IMR-90 (cell line): ENCODE data around the gene RSU1. TPM values are rescaled to one million over a fixed set of nuclear protein-coding genes. Genes with fewer than 3 reads are reported as not detected.

ENCODE experiments used
- ATAC-seq: fragments of 200-7000 bp; cut with Tn5 transposase; 2 replicates; pipeline ENCODE4 v1.9.1; 2020; ENCODE audit warnings: low read depth, mild to moderate bottlenecking, moderate library complexity
- BruUV-seq: library from RNA; stranded (reverse); fragments of 400-500 nt; replicated peaks from 2 replicates; lab custom pipeline; 2021; lab: Mats Ljungman, UMichigan
- CTCF ChIA-PET: fragments of 300-600 bp; formaldehyde crosslinking; extraction: SDS; loops from one replicate; lab custom pipeline; 2021; ENCODE audit warnings: antibody characterized with exemption; lab: Yijun Ruan, JAX
- POLR2A ChIA-PET: fragments of 300-600 bp; sonication (Branson Sonifier 250); formaldehyde crosslinking; loops from one replicate; lab custom pipeline; 2022; ENCODE audit warnings: antibody characterized with exemption; ENCODE audit not compliant: unreplicated experiment; lab: Charles Lee
- DNase-seq: peaks from one replicate; pipeline ENCODE4 v3.0.0; 2013
- H2AFZ ChIP-seq: replicated peaks from 2 replicates; pipeline ENCODE3; 2013; ENCODE audit warnings: low read length, mild to moderate bottlenecking; ENCODE audit not compliant: poor library complexity
- H2AK5ac ChIP-seq: 2 replicates; pipeline ENCODE4 v1.6.1; 2013; ENCODE audit warnings: low read depth, low read length, inconsistent platforms
- H2AK9ac ChIP-seq: replicated peaks from 2 replicates; pipeline ENCODE3; 2013; ENCODE audit warnings: mild to moderate bottlenecking, low read depth, low read length, moderate library complexity; ENCODE audit not compliant: poor library complexity
- H2BK120ac ChIP-seq: 2 replicates; pipeline ENCODE4 v1.6.1; 2013; ENCODE audit warnings: low read depth, low read length, inconsistent platforms
- H2BK15ac ChIP-seq: 3 replicates; pipeline ENCODE4 v1.6.1; 2013; ENCODE audit warnings: low read depth, low read length, inconsistent platforms
- H2BK20ac ChIP-seq: 2 replicates; pipeline ENCODE4 v1.6.1; 2013; ENCODE audit warnings: low read depth, mild to moderate bottlenecking, inconsistent platforms, low read length, moderate library complexity
- H2BK5ac ChIP-seq: 2 replicates; pipeline ENCODE4 v1.6.1; 2013; ENCODE audit warnings: mild to moderate bottlenecking, low read depth, low read length, inconsistent platforms; ENCODE audit not compliant: poor library complexity, severe bottlenecking
- H3K14ac ChIP-seq: replicated peaks from 2 replicates; pipeline ENCODE4 v1.6.1; 2013; ENCODE audit warnings: low read depth, low read length, inconsistent platforms
- H3K18ac ChIP-seq: 2 replicates; pipeline ENCODE4 v1.6.1; 2013; ENCODE audit warnings: low read depth, low read length, control low read depth
- H3K23ac ChIP-seq: 2 replicates; pipeline ENCODE4 v1.6.1; 2013; ENCODE audit warnings: low read depth, low read length, inconsistent platforms
- H3K27ac ChIP-seq: 2 replicates; pipeline ENCODE4 v1.5.1; 2013; ENCODE audit warnings: mild to moderate bottlenecking, control low read depth, low read length; ENCODE audit not compliant: insufficient read depth
- H3K27me3 ChIP-seq: 2 replicates; pipeline ENCODE4 v1.6.1; 2013; ENCODE audit warnings: low read length; ENCODE audit not compliant: control insufficient read depth, insufficient read depth
- H3K36me3 ChIP-seq: 2 replicates; pipeline ENCODE4 v1.6.1; 2013; ENCODE audit warnings: low read length, mixed read lengths; ENCODE audit not compliant: control insufficient read depth, insufficient read depth
- H3K4ac ChIP-seq: 2 replicates; pipeline ENCODE4 v1.6.1; 2013; ENCODE audit warnings: low read depth, low read length, inconsistent platforms
- H3K4me1 ChIP-seq: 2 replicates; pipeline ENCODE4 v1.6.1; 2013; ENCODE audit warnings: low read length, mixed read lengths; ENCODE audit not compliant: control insufficient read depth, insufficient read depth
- H3K4me2 ChIP-seq: 2 replicates; pipeline ENCODE4 v1.6.1; 2013; ENCODE audit warnings: low read depth, mild to moderate bottlenecking, control low read depth, low read length, moderate library complexity
- H3K4me3 ChIP-seq: 2 replicates; pipeline ENCODE4 v1.5.1; 2013; ENCODE audit warnings: low read depth, mild to moderate bottlenecking, control low read depth, low read length, moderate library complexity; ENCODE audit not compliant: insufficient read depth
- H3K56ac ChIP-seq: 2 replicates; pipeline ENCODE4 v1.6.1; 2013; ENCODE audit warnings: low read length, inconsistent platforms; ENCODE audit not compliant: insufficient read depth; ENCODE audit errors: extremely low read depth
- H3K79me1 ChIP-seq, 2 experiments: 2 replicates each; pipeline ENCODE4 v1.6.1; 2013; ENCODE audit warnings: low read length in 2 of 2, inconsistent platforms in 1 of 2, low read depth in 1 of 2
- H3K9ac ChIP-seq: 2 replicates; pipeline ENCODE4 v1.6.1; 2013; ENCODE audit warnings: low read depth, low read length, control low read depth
- H3K9me1 ChIP-seq: 2 replicates; pipeline ENCODE4 v1.6.1; 2013; ENCODE audit warnings: low read length, inconsistent platforms; ENCODE audit not compliant: insufficient read depth
- H3K9me3 ChIP-seq: 2 replicates; pipeline ENCODE4 v1.6.1; 2013; ENCODE audit warnings: low read length; ENCODE audit not compliant: control insufficient read depth, insufficient read depth
- H4K20me1 ChIP-seq: 2 replicates; pipeline ENCODE4 v1.6.1; 2013; ENCODE audit warnings: low read length, inconsistent platforms; ENCODE audit not compliant: insufficient read depth
- H4K5ac ChIP-seq: 2 replicates; pipeline ENCODE4 v1.6.1; 2013; ENCODE audit warnings: mild to moderate bottlenecking, low read depth, low read length, control low read depth
- H4K8ac ChIP-seq, 2 experiments: 2 replicates each; pipeline ENCODE4 v1.6.1; 2013; ENCODE audit warnings: low read depth in 2 of 2, low read length in 2 of 2, control low read depth in 1 of 2, inconsistent platforms in 1 of 2
- H4K91ac ChIP-seq: 2 replicates; pipeline ENCODE4 v1.6.1; 2013; ENCODE audit warnings: low read depth, low read length, inconsistent platforms; ENCODE audit not compliant: insufficient read depth
- FOS ChIP-seq: fragments of 150-350 bp; IDR thresholded peaks from 2 replicates; pipeline ENCODE4 v1.6.1; 2016; ENCODE audit warnings: low read depth, low read length
- MAFK ChIP-seq: IDR thresholded peaks from 2 replicates; pipeline ENCODE4 v1.6.1; 2012; ENCODE audit warnings: low read depth, low read length, improper control_type of control experiment
- RAD21 ChIP-seq: IDR thresholded peaks from 2 replicates; pipeline ENCODE4 v1.6.1; 2012; ENCODE audit warnings: low read length, improper control_type of control experiment
- WGBS, 2 experiments: methylation state at CpG; one replicate each; pipeline versions ENCODE4 v1.1.5 to v1.1.7; 2013; ENCODE audit warnings: missing lambda C conversion rate in 2 of 2; ENCODE audit not compliant: insufficient read length in 1 of 2; ENCODE audit errors: extremely low coverage in 2 of 2; 5-methylcytosine and 5-hydroxymethylcytosine counted together
- dilution Hi-C: fragments of 300-500 bp; cut with HindIII; formaldehyde crosslinking; loops from one replicate; pipeline ENCODE4 v1.14.3; 2018; ENCODE audit warnings: low sequenced_read_pairs; ENCODE audit not compliant: unreplicated experiment
- in situ Hi-C: fragments of 300-500 bp; cut with MboI; formaldehyde crosslinking; loops from 3 replicates; pipeline ENCODE4 v1.14.3; 2019; ENCODE audit warnings: low sequenced_read_pairs, inconsistent platforms, mixed read lengths
- intact Hi-C: fragments of 100-400 bp; cut with micrococcal nuclease; formaldehyde crosslinking; loops from 2 replicates; pipeline ENCODE4 v1.10.0; 2022
- polyA plus RNA-seq, 3 experiments: library from polyadenylated mRNA; depleted of rRNA; stranded (reverse); fragments of >200 nt; gene quantifications; 2 replicates each; pipeline ENCODE4 v1.2.3, GENCODE V29; 2012; ENCODE audit warnings: low replicate concordance in 1 of 3
- total RNA-seq: library from RNA; depleted of rRNA; stranded (reverse); fragments of >200 nt; gene quantifications from 2 replicates; pipeline ENCODE4 v1.2.3, GENCODE V29; 2012
- TF ChIP-seq, protein P1 (sequence below): fragments of 150-350 bp; IDR thresholded peaks from 2 replicates; pipeline ENCODE4 v1.6.1; 2016; ENCODE audit warnings: low read depth, mild to moderate bottlenecking, low read length, moderate library complexity, borderline replicate concordance

The RSU1 gene
- total and polyA plus RNA-seq, 2 of the 4 experiments (the other 2 are of a cell fraction): 134 to 148 TPM

DNA sequence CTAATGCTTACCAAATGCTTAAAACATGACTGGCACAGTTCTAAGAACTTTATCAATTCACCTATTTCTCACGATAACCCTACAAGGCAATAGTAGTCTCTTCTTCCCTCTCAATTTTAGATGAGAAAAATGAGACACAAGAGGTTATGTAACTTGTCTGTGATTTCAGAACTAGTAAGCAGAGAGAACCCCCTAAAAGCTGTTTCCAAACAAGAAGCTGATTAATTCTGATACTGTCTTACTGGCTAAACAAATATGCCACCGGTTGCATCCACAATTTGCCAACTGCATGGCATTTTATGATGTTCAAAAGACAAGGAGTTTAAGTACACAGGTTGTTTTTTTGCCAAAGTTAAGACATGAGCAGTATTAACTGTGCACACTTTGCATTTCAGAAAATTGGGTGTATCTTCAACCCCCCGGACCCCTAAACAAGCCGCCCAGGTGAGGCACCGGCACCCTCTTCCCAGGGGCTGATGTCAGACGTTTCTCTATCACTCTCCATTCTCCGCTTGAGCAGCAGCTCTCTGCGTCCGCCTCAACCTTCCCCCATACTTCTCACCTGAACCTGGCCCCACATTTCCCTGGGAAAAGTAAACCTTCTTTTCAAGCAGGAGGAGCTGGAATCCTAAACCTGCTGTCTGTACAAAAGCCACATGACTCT is 21.7 kb downstream of the RSU1 start:
- intact Hi-C loops: no loop called here
- no TSS peak for BruUV-seq

More for the DNA sequence above, 21.7 kb downstream of the RSU1 start:
- Histone ChIP-seq H3K14ac (no peak overlapping the region), H3K9ac (no peak overlapping the region), H3K27me3 (no peaks in the 10 kb centered on the region), H2BK5ac (no peak overlapping the region), H3K9me1 (peaks cover 5% of the 10 kb centered on the region; the same call in 1 of the 2 replicates), H3K18ac (no peak overlapping the region), H4K5ac (no peak overlapping the region), H2BK20ac (no peak overlapping the region), H4K8ac (no peak overlapping the region), H3K27ac (no peak overlapping the region), H2BK120ac (no peak overlapping the region), H3K4ac (no peak overlapping the region), H3K23ac (no peak overlapping the region), H3K9me3 (no peaks in the 10 kb centered on the region), H2BK15ac (no peak overlapping the region), H2AFZ (no peak overlapping the region), H3K4me2 (no peak overlapping the region), H2AK5ac (no peak overlapping the region), H4K20me1 (peaks cover 36% of the 10 kb centered on the region), H3K4me3 (no peak overlapping the region), H3K79me1 (peaks cover 14 to 66% of the 10 kb centered on the region in 2 experiments), H3K36me3 (no peaks in the 10 kb centered on the region), H3K4me1 (0 out of 2 replicates have a peak, but pooled peaks cover 1% of the 10 kb centered on the region), H4K91ac (no peak overlapping the region), H2AK9ac (no peak overlapping the region), H3K56ac (no peak overlapping the region)
- TF ChIP-seq, protein P1, sequence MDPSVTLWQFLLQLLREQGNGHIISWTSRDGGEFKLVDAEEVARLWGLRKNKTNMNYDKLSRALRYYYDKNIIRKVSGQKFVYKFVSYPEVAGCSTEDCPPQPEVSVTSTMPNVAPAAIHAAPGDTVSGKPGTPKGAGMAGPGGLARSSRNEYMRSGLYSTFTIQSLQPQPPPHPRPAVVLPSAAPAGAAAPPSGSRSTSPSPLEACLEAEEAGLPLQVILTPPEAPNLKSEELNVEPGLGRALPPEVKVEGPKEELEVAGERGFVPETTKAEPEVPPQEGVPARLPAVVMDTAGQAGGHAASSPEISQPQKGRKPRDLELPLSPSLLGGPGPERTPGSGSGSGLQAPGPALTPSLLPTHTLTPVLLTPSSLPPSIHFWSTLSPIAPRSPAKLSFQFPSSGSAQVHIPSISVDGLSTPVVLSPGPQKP: no peak
- TF ChIP-seq MAFK (no peak), RAD21 (no peak), FOS (no peak)
- in situ Hi-C loops: no loop called here
- ChIA-PET POLR2A (no interaction called here), CTCF (interaction anchor here (0.6 to 0.7 kb wide), 3 partner anchors 374 to 476 kb away, joined by 3 to 4 read pairs (median 3); no protein-coding TSS in a partner anchor)
- WGBS, 2 experiments: 100% methylated on average over 1 of the region's 9 CpGs; no CpG with 5 or more reads in 1 of the 2 experiments
- DNase-seq (no peak), ATAC-seq (no peak)
- dilution Hi-C loops: no loop called here
